GM21825 (cell line): ENCODE measurements around the gene AMFR.

Source experiments
- ATAC-seq: cut with Tn5 transposase; IDR thresholded peaks from one replicate; pipeline ENCODE4 v1.9.1; 2021; ENCODE audit warnings: mild to moderate bottlenecking, moderate library complexity; ENCODE audit not compliant: unreplicated experiment

AMFR gene

GRCh38 chr16:56425439-56425832 is at the start of gene AMFR:
Gene AMFR (minus strand): TSS chr16:56425545. CDS start chr16:56425327, 218 bp downstream.
- peak; percentile 81 for ATAC-seq

DNA sequence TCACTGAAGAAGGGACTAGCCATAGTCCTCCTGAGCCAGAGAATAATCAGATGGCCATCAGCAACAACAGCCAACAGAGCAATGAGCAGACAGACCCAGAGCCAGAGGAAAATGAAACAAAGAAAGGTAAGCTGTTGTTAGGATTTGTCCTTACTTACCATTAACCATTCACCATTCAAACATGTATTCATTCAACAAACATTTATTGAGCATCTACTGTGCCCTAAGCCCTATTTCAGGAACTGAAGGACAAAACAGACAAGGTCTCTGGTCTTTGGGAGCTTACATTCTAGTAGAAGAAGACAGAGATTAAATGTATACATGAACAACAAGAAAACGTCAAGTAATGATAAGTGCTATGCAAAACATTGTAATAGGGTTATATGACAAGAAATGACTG is 45.3 kb upstream of the AMFR start:
- no peak for ATAC-seq

GRCh38 chr16:56470232-56470631 is 44.9 kb upstream of the AMFR start:
- no peak for ATAC-seq

GRCh38 chr16:56469748-56470147 is 44.4 kb upstream of the AMFR start:
- no peak for ATAC-seq

DNA sequence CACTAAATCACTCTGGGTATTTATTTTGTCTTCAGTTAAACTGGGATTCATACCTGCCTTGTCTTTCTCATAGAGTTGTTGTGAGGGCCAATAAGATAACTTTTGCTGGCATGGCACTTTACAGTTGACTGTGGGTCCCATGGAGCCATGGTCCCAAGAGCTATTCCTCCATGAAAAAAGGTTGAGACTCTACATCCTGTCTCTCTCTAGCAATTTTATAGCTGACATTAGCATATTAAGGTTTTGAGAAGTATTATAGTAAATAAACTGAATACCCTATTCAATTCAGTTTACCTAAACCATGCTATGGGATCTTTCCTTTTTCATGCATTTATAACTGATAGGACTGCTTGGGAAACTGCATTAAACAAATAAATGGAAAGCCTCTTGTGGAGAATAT is 43.5 kb upstream of the AMFR start:
- no peak for ATAC-seq

DNA sequence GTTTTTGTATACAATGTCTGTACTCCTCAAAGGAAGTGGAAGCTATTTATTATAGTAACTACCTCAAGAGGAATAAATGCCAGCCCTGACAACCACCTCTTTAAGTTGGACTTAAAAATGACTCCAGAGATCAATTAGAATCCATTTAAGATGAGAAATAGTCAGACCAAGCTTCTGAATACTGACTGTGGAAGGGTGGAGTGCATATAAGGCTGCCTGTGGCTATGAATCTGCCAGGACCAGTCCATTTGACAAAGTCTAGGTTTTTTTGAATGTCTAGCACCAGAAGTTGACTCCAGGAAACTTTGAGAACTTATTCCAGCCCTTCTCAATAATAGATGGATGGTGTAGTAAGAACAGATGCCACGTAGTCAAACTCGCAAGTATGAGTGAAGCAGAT is 41.0 kb upstream of the AMFR start:
- no peak for ATAC-seq

GRCh38 chr16:56463153-56463552 is 37.8 kb upstream of the AMFR start:
- no peak for ATAC-seq

GRCh38 chr16:56462064-56462796 is 36.9 kb upstream of the AMFR start:
- no peak for ATAC-seq

DNA sequence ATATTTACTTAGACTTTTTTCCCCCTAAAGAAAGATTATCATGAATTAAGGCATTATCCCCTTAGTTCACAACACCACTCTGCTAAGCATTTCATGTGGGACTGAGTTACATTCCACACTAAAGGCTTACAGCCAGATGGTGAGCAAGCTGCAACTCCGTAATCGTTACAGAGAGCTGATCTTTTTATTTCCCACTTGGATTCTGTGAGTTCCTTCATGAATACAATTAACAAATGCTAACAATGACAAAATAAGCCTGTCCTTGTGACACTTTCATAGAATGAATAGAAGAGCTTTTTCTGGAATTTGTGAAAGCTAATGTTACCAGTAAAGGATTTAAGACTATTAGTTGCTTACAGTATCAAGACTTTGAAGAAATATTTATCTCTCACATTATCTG is 34.8 kb upstream of the AMFR start:
- no peak for ATAC-seq

DNA sequence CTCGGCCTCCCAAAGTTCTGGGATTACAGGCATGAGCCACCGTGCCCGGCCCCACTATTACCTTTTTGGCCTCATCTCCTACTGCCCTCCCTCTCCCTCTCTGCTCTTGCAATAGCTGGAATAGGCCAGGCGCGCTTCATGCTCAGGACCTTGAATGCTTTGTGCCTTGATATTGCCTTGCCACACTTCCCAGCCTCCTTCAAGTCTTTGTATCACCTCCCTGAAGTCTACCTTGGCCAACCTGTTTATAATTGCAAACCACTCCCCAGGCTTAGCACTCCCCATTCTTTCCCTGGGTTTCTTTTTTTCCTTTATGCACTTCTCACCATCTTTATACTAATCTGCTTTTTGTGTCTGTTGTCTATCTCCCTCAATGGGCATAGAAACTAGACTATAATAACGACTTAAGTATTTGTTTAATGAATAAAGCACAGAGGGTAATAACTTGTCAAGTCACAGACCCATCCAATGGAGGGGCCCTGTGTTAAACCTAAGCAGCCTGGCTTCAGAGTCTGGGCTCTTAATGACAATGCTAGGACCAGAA is 32.7 kb upstream of the AMFR start:
- ATAC-seq = no peak

DNA sequence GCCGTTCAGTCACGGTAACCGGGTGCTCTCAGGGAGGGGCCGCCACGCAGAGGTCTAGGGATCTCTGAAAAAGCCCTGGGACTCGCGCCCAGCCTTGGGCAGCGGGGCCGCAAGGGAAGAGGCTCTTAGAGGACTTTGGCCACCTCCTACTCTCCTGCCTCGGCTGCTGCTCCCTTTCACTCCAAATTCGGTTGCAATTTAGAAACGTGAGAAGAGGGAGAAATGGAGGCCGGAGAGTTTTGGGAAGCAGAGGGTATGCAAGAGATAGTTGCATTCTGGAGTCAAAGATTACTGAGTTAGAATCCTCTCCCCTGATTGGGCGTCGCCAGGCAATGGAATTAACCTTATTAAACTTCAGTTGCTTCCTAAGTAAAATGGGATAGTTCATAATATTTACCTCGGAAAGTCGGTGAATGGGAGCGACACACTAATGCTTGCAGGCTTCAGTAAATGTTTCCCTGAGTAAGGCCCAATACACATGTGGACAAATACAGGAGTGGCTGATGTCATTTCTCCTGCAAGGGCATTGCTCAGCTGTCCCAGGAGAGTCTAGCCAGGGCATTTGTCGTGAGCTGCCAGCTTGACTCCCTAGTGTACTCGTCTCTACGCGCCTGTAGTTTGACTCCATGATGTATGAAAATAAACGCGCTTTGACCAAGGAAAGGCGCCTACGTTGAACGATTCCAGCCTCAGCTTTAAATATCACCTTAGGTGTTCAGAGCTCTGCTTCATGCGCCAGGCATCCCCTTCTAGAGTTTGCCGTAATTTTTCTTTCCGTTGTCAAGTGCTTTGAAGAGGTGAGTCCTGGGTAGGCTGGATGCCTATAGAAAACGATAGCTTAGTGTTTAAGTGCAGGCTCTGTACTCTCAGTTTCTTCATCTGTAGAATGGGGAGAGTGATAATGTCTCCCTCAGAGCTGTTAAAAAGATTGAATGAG is 26.7 kb upstream of the AMFR start:
- ATAC-seq = peak; percentile 44

GRCh38 chr16:56450986-56451752 is 25.8 kb upstream of the AMFR start, which contains the start of the genes NUDT21 and OGFOD1:
Gene NUDT21 (minus strand): TSS chr16:56451332. CDS start chr16:56451202, 130 bp downstream.
Gene OGFOD1 (plus strand): TSS chr16:56451554. CDS start chr16:56451613, 59 bp downstream.
- ATAC-seq = peak; percentile 97

GRCh38 chr16:56450275-56450985 is 25.1 kb upstream of the AMFR start:
- no peak for ATAC-seq

DNA sequence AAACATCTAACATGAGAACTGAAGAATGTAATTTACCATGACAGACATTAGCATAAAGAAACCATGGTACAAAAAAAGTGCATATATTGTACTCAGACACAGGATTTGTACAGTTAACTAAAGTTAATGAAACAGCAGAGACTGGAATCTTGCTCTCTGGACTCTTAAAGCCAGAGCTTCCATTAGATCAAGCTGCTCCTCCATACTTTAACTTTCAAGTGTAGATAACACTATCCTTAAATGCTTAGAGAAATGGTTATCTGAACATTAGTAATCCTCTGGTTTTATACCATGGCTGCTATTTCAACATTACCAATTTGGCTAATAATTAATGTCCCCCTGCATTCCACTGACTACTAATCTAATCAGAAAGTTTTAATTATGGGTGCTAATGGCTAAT is 22.7 kb upstream of the AMFR start:
- ATAC-seq = no peak

DNA sequence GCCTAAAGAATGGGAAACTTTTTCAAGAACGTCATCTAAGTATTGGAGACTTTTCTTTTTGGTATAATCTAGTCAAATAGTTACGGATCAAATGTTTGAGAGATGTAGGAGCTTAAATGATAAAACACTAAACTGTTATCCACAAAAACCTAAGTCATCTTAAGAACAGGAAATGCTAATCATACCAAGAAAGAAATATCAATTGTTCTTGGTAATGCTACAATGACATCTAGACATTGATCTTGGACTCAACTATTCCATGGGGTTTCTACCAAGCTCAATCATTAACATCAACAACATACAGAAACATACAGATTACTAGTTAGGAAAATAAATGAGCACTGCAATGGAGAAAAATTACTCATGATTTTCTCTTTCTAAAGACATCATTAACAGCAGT is 21.9 kb upstream of the AMFR start:
- ATAC-seq = no peak

DNA sequence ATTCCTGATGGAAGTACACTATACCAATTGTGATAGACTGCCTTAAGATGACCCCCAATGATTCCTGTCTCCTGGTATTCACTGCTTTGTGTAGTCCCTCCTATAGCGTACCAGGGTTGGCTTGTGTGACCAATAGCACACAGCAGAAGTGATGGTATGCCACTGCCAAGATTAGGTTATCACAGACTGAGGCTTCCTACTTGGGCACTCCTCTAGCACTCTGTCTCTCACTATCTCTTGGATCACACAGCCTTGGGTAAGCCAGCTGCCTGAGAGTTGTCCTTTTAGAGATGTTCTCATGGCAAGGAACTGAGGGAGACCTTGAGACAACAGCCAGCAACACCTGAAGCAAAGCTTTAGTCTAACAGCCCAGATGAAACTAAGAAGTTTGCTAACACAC is 12.7 kb upstream of the AMFR start:
- ATAC-seq = no peak

DNA sequence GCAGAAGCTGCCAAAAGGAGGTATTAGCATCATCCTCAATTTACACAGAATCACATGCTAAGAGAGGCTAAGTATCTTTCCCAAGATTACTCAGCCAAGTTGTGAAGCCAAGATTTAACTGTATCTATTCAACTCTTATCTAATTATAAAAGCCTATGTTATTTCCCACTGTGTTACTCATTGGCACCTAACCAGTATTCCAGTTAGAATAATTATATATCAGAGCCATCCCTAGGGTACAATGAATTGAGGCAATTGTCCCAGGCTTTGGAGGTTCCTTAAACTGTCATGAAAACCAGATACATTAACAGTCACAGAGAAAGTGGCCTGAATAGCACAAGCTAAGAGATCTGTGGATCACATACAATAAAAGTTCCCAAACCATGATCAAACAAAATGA is 10.9 kb upstream of the AMFR start:
- ATAC-seq = no peak

GRCh38 chr16:56428091-56428490 is 2.7 kb upstream of the AMFR start:
- no peak for ATAC-seq

DNA sequence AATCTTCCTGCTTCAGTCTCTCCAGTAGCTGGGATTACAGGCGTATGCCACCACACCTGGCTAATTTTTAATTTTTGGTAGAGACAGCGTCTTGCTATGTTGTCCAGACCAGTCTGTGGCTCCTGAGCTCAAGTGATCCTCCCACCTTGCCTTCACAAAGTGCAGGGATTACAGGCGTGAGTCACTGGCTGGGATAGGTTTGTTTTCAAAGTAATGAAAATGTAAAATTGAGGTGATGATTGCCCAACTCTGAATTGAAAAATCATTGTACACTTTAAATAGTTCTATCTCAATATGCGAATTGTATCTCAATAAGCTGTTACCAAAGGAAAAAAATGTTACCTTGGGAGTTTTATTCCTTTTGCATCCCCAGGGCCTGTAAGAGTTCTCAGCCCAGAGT is 1.2 kb upstream of the AMFR start:
- no peak for ATAC-seq

DNA sequence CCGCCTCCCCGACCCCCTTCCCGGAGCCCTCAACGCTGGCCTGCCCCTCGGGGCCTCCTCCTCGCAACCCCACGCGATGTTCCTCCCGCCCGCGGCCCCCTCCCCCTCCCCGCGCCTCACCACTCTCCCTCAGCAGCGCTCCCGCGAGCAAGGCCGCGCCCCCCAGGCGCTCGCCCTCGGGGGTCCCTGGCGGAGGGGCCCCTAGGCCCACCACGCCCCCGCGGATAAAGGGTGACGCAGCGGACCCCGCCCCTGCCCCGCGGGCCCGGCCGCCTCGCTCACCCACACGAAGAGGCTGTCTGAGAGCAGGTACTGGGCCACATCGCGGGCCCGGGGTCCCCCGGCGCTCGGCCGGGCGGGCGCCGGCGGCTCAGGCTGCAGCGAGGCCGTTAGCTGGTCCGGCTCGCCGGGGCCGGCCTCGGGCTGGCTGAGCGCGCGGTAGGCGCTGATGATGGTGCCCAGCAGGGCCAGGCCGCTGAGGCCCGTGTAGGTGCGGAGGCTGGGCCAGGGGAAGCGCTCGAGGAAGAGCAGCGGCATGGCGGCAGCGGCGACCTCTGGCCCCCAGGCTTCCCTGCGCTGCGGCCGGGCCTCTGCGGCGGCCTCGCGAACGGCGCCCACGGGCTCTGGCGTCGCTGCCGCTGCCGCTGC is 430 bp downstream of the AMFR start:
- ATAC-seq = peak; percentile 33
